ENCODE measurements around the gene DEAF1.

DEAF1 gene

DNA sequence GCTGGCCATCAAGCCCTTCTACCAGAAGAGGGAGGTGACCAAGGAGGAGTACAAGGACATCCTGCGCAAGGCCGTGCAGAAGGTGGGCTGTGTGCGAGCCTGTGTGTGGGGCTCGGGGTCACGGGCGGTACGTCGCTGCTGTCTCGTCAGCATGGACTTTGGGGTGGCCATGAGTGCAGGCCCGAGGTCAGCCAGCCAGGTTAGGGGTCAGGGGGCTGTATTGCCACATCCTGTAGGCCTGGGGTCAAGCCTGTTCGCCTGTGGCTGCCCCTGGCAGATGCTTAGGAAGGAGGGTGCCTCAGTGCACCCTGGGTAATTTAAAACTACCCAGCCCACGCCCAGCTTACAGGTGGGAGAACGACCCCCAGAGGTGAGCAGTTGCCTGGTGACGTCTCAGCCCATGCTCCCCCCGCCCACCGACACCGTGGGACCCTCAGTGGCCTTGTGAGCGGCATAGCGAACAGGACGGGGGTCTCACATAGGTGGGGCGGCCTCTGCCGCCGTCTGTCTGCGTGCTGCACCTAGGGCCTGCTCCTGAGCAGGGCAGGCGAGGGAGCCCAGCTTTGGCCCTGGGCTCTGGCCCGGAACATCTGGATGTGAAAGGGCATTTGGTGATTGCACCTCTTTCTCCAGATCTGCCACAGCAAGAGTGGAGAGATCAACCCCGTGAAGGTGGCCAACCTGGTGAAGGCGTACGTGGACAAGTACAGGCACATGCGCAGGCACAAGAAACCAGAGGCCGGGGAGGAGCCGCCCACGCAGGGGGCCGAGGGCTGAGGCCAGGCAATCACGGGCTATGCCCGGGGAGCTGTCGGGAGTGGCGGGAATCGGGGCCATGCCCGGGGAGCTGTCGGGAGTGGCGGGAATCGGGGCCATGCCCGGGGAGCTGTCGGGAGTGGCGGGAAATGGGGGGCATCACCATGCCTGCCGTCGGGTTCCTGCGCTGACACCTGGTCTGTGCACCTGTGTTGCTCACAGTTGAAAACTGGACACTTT, 83.7 kb downstream of the DEAF1 start:
- DNase-seq, result no peak

DNA sequence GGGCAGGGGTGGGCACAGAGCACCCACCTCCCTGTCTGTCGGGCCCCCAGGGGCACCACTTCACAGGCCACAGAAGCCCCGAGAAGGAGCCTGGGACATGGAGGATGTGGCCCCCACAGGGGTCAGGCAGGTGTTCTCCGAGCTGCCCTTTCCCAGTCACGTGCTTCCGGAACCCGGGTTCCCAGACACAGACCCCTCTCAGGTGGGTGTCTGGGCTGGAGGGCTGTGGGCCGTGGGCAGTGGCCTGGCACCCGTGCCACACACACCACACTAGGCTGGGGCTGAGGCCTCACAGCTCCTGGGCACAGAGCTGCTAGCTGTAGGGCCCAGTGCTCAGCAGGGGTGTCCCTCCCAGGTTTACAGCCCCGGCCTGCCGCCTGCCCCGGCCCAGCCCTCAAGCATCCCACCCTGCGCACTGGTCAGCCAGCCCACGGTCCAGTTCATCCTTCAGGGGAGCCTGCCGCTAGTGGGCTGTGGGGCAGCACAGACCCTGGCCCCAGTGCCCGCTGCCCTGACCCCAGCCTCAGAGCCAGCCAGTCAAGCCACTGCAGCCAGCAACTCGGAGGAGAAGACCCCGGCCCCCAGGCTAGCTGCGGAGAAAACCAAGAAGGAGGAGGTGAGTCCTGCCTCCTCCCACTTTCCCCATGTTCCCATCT, 84.7 kb downstream of the DEAF1 start:
- no peak for DNase-seq

DNA sequence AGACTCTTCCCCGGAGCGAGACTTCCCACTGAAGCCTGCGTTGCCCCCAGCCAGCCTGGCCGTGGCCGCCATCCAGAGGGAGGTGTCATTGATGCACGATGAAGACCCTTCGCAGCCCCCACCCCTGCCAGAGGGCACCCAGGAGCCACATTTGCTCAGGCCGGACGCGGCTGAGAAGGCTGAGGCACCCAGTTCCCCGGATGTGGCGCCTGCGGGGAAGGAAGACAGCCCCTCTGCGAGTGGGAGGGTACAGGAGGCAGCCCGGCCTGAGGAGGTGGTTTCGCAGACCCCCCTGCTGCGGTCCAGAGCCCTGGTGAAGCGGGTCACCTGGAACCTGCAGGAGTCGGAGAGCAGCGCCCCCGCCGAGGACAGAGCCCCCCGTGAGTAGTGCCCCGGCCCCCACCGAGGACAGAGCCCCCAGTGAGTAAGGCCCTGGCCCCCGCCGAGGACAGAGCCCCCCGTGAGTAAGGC, 85.6 kb downstream of the DEAF1 start:
- DNase-seq, result no peak

DNA sequence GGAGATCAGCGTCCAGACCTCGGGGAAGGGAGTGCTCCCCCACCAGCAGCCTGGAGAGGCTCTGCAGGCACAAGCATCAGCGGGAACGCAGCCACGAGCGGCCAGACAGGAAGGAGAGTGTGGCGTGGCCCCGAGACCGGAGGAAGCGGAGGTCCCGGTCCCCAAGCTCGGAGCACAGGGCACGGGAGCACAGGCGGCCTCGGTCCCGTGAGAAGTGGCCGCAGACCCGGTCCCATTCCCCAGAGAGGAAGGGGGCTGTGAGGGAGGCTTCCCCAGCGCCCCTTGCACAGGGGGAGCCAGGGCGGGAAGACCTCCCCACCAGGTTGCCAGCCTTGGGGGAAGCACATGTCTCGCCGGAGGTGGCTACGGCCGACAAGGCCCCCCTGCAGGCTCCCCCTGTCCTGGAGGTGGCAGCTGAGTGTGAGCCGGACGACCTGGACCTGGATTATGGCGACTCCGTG, 86.2 kb downstream of the DEAF1 start:
- no peak for DNase-seq

DNA sequence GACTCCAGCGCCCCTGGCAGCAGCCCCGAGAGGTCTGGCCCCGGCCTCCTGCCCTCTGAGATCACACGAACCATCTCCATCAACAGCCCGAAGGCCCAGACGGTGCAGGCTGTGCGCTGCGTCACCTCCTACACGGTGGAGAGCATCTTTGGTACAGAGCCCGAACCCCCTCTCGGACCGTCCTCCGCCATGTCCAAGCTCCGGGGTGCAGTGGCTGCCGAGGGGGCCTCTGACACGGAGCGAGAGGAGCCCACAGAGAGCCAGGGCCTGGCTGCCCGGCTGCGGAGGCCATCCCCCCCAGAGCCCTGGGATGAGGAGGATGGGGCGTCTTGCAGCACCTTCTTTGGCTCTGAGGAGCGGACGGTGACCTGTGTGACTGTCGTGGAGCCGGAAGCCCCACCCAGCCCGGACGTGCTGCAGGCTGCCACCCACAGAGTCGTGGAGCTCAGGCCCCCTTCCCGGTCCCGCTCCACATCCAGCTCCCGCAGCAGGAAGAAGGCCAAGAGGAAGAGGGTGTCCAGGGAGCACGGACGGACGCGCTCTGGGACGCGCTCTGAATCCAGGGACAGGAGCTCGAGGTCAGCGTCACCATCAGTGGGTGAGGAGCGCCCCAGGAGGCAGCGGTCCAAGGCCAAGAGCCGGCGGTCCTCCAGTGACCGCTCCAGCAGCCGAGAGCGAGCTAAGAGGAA, 86.9 kb downstream of the DEAF1 start:
- no peak for DNase-seq

DNA sequence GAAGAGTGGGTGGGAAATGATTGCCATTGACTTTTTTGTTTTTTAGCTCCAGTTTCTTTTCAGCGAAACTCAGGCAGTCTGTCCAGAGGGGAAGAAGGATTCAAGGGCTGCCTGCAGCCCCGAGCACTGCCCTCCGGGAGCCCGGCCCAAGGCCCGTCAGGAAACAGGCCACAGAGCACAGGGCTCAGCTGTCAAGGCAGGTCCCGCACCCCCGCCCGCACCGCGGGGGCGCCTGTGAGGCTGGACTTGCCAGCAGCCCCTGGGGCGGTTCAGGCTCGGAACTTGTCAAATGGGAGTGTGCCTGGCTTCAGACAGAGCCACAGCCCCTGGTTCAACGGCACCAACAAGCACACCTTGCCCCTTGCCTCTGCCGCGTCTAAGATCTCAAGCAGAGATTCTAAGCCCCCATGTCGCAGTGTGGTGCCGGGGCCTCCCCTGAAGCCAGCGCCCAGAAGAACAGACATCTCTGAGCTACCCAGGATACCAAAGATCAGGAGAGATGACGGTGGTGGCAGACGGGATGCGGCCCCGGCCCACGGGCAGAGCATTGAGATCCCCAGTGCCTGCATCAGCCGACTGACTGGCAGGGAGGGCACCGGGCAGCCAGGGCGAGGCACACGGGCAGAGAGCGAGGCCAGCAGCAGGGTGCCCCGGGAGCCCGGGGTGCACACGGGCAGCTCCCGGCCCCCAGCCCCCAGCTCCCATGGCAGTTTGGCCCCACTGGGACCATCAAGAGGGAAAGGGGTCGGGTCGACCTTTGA, 87.8 kb downstream of the DEAF1 start:
- no peak for DNase-seq

DNA sequence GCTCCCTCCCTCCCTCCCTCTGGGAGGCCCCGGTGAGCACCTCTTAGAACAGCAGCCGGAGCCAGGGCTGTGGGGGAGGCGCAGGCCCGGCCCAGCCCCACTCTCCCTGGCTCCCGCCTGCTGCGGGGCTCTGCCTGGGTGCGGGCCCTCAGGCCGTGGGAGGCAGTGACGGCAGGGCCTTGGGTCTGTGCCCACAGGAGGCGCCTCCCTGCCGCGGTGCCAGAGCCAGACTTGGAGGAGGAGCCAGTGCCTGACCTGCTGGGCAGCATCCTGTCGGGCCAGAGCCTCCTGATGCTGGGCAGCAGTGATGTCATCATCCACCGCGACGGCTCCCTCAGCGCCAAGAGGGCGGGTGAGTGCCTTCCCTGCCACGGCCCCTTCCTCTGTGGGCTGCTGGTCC, 88.8 kb downstream of the DEAF1 start:
- DNase-seq, result no peak

DNA sequence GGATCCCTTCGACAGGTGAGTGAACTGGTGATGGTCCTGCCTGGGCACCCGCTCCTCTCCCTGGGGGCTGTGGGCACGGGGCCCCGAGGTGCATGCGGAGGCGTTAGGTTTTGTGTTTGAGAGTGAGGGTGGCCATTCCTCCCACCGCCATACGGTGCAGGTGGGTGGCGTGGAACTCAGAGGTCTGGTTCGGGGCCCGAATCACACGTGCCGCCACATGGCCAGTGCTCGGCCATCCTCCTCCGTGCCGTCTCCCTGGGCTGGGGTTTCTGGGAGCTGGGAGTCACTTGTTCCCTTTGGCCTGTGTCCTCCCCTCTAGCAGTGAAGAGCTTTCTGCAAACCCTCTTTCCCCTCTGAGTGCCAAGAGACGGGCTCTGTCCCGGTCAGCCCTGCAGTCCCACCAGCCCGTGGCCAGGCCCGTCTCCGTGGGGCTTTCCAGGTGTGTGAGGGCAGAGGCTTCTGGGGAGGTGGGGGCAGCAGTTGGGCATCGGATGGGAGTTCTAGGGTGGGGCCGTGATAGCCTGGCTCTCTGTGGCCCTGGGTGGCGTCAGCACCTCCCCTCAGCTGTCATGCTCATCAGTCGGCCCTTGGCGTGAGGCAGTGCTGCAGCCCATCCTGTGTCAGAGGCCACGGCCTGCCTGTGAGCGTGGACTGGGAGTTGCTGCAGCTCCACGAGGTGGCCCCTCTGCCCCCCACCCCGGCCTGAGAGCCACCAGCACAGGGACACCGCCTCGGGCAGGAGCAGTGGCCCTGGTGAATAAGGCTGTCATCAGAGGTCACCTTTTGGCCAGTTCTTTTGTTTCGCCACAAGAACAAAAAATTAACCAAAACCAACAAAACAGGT, 89.5 kb downstream of the DEAF1 start:
- DNase-seq, result no peak

DNA sequence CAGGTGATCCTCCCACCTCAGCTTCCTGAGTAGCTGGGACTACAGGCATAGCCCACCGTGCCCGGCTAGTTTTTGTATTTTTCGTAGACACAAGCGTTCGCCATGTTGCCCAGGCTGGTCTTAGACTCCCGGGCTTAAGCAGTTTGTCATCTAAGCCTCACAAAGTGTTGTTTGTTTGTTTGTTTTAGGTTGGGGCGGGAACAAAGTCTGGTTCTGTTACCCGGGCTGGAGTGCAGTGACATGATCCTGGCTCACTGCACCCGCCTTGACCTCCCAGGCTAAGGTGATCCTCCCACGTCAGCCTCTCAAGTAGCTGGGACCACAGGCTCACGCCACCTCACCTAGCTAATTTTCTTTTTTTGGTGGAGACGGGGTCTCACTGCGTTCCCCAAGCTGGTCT, 91.9 kb downstream of the DEAF1 start:
- DNase-seq, result no peak

DNA sequence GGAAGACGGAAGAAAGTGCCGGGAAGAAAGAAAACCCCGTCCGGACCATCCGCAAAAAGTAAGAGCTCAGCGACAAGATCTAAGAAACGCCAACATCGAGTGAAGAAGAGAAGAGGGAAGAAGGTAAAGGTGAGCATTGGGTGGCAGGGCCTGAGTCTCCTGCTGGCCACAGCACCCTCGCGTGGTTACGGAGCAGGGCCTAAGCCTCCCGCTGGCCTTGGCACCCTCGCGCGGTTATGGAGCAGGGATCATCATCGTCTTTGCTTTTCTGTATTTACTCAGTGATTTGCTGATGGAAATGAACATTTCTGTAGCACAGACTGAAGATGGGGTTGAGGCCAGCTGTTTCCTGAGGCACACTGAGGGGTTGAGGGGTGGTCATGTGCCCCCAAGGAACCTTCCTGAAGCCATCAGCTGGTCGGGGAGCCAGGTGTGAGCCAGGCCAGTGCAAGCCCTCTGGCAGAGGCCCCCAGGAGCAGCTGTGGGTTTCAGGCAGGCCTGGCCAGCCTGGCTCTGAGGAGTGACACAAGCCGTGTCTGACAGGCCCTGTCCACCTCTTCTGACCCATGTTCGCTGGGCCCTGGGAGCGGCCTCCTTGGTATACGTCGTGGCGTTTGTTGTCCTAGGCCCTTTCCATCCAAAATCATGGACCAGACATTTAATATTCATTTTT, 93.3 kb downstream of the DEAF1 start:
- DNase-seq, result no peak

DNA sequence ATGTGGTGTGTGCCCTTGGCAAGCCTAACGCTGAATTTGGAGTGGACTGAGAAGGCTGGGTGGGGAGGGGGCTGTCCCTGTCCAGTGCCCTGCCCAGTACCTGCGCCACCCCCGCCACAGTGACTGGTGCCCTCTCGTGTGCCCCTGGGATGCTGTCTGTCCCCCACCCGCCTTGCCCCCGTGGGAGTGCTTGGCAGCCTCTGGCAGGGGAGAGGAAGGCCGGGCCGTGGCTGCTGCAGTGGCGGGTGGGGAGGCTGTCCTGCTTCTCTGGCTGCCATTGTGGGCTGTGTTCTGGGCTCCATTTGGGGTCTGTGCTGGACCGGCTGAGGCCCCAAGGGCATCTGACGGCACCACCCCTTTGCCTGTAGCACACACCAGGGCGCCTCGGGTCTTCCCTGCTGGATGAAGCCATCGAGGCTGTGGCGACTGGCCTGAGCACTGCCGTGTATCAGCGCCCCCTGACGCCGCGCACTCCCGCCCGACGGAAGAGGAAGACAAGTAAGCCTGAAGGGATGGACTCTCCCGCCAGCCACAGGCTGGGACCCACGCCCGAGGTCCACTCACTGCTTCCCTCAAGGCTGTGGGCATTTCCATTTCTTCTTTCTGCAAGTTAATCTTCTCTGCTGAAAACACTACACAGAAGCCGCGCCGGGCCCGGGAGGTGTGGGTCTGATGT, 96.9 kb downstream of the DEAF1 start:
- no peak for DNase-seq

DNA sequence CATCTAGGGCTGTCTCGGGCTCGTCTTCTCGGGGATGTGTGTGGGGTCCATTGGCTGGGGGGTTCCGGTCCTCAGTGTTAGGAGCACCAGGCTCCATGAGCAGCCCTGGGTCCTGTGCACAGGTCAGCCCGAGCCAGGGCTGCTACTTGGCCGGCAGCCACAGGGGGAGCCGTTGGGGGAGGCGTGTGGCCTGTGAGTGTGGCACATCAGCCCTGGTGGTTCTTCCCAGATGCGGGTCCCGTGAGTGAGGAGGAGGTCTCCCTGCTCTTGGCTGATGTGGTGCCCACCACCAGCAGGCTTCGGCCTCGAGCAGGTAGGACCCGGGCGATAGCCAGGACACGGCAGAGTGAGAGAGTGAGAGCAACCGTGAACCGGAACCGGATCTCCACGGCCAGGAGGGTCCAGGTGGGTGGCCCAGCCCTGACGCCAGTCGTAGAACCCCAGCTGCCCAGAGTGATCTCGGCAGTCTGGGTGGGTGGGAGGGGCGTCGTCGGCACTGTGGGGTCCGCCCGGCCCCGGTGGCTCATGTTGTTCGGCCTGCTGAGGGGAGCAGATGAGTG, 97.8 kb downstream of the DEAF1 start:
- DNase-seq, result no peak

DNA sequence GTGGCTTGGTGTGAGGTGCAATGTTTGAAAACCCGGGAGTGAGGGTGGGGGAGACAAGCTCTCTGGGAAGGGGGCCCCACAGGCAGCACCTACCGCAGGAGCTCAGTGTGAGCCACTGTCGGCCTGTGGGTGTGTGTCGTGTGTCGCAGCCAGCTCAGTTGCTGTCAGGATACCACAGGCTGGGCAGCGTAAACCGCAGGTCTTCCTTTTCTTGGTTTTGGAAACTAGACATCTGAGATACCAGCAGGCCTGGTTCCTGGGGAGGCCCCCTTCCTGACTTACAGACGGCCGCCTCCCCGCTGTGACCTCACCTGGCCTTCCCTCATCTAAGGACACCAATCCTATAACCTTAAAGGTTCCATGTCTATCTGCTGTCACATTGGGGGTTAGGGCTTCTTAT, 98.6 kb downstream of the DEAF1 start:
- no peak for DNase-seq

DNA sequence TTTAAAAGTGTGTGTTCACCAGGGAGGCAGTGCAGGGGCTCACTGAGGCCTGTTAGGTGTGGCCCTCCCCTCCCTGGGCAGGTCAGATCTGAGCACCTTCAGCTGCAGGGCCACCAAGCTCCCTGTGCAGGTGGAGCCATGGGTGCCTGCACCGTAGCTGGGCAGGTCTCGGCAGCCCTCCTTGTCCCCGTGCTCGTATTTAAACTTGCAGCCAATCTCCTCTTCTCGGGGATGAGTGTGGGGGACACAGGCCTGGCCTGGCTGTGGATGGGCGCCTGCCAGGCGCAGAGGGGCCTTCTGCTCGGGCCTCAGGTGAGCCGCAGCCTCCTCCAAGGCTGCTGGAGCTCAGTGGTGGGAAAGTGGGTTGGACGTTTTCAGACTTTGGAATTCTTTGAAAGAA, 99.6 kb downstream of the DEAF1 start:
- no peak for DNase-seq

Measured in NCI-H1436 (cell line).